Choroid plexus epithelial cell (primary cell): Measurements from ENCODE around the gene PANK3.

Source experiments
- DNase-seq: peaks from one replicate; pipeline ENCODE4 v3.0.0-alpha.2; 2010; ENCODE audit warnings: low read depth
- H3K4me3 ChIP-seq: 2 replicates; pipeline ENCODE4 v1.5.1; 2011; ENCODE audit warnings: low read depth, mild to moderate bottlenecking, control low read depth, low read length, moderate library complexity
- TF ChIP-seq, protein P1 (sequence below): conservative IDR thresholded peaks from 2 replicates; pipeline ENCODE4 v1.5.1; 2011; ENCODE audit warnings: low read depth, mild to moderate bottlenecking, control low read depth, inconsistent platforms, low read length, moderate library complexity

PANK3 gene

DNA sequence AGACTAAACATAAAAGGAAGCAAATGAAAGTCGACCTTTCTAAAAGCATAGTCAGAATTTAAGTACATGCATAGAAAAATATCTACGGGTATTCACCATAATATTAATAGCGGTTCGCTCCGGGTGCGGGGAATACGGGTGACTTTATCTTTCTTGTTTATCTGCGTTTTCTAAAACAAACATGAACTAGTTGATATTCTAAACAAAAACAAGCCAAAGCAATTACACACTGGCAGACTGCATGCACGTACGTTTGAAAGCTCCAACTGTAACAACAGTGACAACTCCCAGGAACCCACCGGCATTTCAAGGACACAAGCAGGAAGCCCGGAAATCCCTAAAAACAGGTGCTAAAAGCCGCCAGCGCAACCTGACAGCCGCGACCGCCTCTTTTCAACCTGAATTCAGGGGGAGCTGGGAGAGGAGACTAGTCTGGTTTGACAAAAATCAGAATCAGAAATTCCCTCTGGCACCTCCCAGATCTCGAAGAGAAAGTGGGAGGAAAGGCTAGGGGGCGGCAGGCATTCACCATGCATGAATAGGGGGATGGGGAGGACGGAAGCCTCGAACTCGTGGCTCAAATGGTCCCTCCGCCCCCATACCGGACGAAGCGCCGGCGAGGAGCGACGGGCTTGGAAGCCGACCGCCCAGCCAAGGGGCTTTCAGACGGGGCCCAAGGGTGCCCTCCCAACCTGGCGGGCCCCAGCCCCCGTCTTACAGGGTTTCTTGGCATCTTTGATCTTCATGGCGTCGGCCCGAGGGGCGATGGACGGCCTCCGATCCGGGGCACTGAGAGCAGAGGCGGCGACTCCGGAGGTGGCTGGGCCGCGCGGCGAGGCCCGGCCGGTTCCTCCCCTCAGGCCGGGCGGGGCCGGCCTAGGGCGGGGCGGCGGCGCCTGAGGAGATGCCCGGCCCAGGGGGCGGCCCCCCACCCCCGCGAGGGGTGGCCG, at the start of gene PANK3:
TSS of gene PANK3 (minus strand) at position 831 of the 950 bp plus-strand sequence. CDS start at position 746, 85 bp downstream.
- DNase-seq = peak; percentile 64
- H3K4me3 ChIP-seq = peak within 1 kb of the TSS; percentile 92
- TF ChIP-seq, protein P1, sequence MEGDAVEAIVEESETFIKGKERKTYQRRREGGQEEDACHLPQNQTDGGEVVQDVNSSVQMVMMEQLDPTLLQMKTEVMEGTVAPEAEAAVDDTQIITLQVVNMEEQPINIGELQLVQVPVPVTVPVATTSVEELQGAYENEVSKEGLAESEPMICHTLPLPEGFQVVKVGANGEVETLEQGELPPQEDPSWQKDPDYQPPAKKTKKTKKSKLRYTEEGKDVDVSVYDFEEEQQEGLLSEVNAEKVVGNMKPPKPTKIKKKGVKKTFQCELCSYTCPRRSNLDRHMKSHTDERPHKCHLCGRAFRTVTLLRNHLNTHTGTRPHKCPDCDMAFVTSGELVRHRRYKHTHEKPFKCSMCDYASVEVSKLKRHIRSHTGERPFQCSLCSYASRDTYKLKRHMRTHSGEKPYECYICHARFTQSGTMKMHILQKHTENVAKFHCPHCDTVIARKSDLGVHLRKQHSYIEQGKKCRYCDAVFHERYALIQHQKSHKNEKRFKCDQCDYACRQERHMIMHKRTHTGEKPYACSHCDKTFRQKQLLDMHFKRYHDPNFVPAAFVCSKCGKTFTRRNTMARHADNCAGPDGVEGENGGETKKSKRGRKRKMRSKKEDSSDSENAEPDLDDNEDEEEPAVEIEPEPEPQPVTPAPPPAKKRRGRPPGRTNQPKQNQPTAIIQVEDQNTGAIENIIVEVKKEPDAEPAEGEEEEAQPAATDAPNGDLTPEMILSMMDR = no peak

DNA sequence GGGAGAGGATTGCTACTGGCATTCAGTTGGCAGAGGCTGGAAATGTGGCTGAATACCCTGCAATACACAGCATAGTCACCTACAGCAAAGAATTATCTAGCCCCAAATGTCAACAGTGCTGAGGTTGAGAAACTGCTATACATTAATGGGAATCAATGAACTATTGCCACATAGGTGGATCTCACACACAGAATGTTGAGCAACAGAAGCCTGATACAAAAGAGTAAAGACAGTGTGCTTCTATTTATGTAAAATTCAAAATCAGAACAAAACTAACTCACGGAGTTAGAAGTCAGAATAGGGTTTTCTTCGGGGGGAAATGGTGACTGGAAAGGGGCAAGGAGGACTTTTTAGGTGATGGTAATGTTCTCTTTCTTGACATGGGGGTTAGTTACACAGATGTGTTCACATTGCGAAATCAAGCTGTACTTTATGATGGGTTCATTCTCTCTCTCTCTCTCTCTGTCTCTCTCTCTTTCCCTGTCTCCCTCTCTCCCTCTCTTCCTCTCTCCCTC, 45.7 kb upstream of the PANK3 start:
- TF ChIP-seq, protein P1 = no peak
- peak; percentile 25 for DNase-seq
- H3K4me3 ChIP-seq = no peak overlapping the region

DNA sequence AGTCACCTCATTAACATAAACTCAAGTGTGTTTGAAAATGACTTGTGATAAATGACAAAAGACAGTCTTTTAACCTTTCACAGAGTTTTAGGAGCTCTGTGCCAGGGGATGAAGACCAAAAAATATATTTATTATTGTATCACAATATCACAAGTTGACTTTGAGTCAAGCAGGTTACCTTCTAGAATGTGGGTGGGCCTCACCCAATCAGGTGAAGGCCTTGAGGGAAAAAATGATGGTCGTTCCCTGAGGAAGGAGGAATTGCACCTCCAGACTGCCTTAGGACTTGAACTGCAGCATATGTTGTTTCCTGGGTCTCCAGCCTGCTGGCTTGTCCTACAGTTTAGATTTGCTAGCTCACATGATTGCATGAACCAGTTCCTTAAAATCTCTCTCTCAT, 41.6 kb upstream of the PANK3 start:
- TF ChIP-seq, protein P1 = no peak
- no peak overlapping the region for H3K4me3 ChIP-seq
- no peak for DNase-seq

DNA sequence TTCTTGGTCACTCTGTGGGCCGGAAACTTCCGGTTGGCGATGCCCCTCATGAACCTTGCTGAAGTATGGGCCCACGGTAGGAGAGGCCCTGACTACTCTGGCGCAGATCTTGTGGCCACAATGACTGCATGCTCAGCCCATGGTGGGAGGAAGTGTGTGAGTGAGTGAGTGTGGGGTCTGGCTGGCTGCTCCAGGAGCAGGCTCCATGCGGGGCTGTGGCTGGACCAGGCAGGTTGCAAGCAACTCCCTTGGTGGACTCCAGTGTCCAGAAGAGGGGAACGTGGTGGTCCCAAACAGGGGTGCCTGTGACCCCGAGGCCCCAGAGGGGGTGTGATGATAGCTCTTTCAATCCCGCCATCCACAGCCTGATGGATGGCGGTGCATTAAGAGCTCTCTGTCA, 35.5 kb upstream of the PANK3 start:
- DNase-seq = no peak
- TF ChIP-seq, protein P1 = no peak

DNA sequence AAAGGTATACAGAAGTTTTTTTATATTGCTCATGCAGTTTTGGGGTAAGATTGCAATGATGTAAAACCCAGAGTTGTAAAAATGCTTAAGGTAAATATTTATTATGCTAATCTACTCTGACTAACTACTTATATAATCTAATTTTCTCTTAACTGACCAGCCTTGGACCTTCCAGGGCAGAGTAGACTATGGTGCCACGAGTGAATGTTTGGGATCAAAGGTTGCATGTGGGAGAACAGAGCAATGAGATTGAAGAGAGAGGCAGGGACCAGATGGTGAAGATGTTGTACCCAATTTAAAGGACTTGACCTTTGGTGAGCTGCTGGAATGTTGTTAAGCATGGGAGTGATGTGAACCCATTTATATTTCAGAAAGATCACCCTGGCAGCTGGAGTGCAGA, 34.8 kb upstream of the PANK3 start:
- TF ChIP-seq, protein P1 = no peak
- no peak overlapping the region for H3K4me3 ChIP-seq
- no peak for DNase-seq

More for the DNA sequence above, 35.5 kb upstream of the PANK3 start:
- H3K4me3 ChIP-seq = no peak overlapping the region

DNA sequence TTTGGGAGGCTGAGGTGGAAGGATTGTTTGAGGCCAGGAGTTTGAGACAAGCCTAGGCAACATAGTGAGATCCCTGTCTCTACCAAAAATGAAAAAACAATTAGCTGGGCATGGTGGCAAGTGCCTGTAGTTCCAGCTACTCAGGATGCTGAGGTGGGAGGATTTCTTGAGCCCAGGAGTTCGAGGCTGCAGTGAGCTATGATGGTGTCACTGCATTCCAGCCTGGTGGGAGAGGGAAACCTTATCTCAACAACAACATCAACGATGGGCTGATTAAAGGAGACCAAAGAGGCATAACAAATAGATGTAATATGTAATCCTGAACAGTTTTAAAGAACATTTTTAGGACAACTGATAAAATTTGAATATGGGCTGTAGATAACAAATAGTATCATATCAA, 34.2 kb upstream of the PANK3 start:
- H3K4me3 ChIP-seq = no peak overlapping the region
- no peak for DNase-seq
- TF ChIP-seq, protein P1 = no peak

DNA sequence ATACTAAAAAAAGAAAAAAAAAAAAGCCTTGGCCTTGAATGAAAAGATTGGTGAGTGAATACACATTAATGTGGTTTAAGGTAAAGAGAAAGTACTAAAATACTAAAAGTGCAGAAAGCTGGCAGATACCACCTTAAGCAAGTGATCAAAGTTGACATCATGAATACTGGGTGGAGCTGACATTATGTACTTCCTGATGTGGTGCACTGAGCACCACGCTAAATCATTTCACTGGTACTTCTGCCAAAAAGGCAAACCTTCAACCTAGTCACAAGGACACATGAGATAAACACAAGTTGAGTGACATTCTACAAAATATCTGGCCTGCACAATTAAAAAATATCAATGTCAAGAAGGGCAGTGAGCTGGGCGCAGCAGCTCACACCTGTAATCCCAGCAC, 33.8 kb upstream of the PANK3 start:
- TF ChIP-seq, protein P1 = no peak
- DNase-seq = peak; percentile 4
- H3K4me3 ChIP-seq = no peak overlapping the region
